OCI-LY3 (cell line): Measurements from ENCODE around the gene MAPKAPK3.

Experiments used
- H2AFZ ChIP-seq: fragments of 200-600, 300-600 bp; shearing (Covaris generic); 2 replicates; pipeline ENCODE4 v1.6.0; 2014; ENCODE audit warnings: antibody characterized with exemption, low read depth, low read length
- H3K27ac ChIP-seq: fragments of 200-600, 300-600 bp; sonication (generic); 2 replicates; pipeline ENCODE4 v1.5.1; 2014; ENCODE audit warnings: mild to moderate bottlenecking, low read length, moderate library complexity, mixed read lengths
- H3K27me3 ChIP-seq: fragments of 200-600, 300-600 bp; sonication (generic); 2 replicates; pipeline ENCODE4 v1.6.1; 2014; ENCODE audit warnings: low read depth, low read length, mixed read lengths
- H3K36me3 ChIP-seq: fragments of 200-600, 300-600 bp; sonication (generic); replicated peaks from 2 replicates; pipeline ENCODE3; 2014; ENCODE audit warnings: low read depth, low read length, mixed read lengths
- H3K4me1 ChIP-seq: fragments of 300-600, 200-600 bp; sonication (generic); 2 replicates; pipeline ENCODE4 v1.6.1; 2014; ENCODE audit warnings: low read length, mixed read lengths
- H3K4me2 ChIP-seq: fragments of 200-600, 300-600 bp; sonication (generic); 2 replicates; pipeline ENCODE4 v1.6.1; 2014; ENCODE audit warnings: low read length, mixed read lengths
- H3K4me3 ChIP-seq: fragments of 300-600, 200-600 bp; sonication (generic); 2 replicates; pipeline ENCODE4 v1.5.1; 2014; ENCODE audit warnings: antibody characterized with exemption, mild to moderate bottlenecking, low read length, moderate library complexity
- H3K79me2 ChIP-seq: fragments of 300-600, 200-600 bp; shearing (Covaris generic); 2 replicates; pipeline ENCODE4 v1.6.1; 2014; ENCODE audit warnings: mild to moderate bottlenecking, low read length, mixed read lengths
- H3K9ac ChIP-seq: fragments of 300-600, 200-600 bp; shearing (Covaris generic); 2 replicates; pipeline ENCODE4 v1.6.0; 2014; ENCODE audit warnings: mild to moderate bottlenecking, low read length, moderate library complexity
- H3K9me3 ChIP-seq: fragments of 200-600, 300-600 bp; shearing (Covaris generic); 2 replicates; pipeline ENCODE4 v1.6.1; 2014; ENCODE audit warnings: low read length, mixed read lengths; ENCODE audit not compliant: insufficient read depth
- H4K20me1 ChIP-seq: fragments of 200-600, 300-600 bp; sonication (generic); 2 replicates; pipeline ENCODE4 v1.6.1; 2016; ENCODE audit warnings: low read length, mixed read lengths; ENCODE audit not compliant: insufficient read depth
- CTCF ChIP-seq: fragments of 200-600, 300-600 bp; sonication (generic); IDR thresholded peaks from 2 replicates; pipeline ENCODE4 v1.5.1; 2014; ENCODE audit warnings: antibody characterized with exemption, low read length, low read depth
- EZH2phosphoT487 ChIP-seq: fragments of 200-600 bp; shearing (Covaris generic); IDR thresholded peaks from 2 replicates; pipeline ENCODE4 v1.6.1; 2018; ENCODE audit warnings: antibody characterized with exemption, mixed run types, low read depth

Gene MAPKAPK3

GRCh38 chr3:50649451-50649931 lies 32.5 kb downstream of the MAPKAPK3 start:
- no peak overlapping the region for H3K4me3 ChIP-seq
- H3K9ac ChIP-seq = no peak overlapping the region
- H2AFZ ChIP-seq = no peak overlapping the region
- H3K36me3 ChIP-seq = peaks cover 23% of the 10 kb centered on the region
- TF ChIP-seq EZH2phosphoT487 (no peak), CTCF (no peak)
- H3K79me2 ChIP-seq = no peaks in the 10 kb centered on the region
- no peak overlapping the region for H3K27ac ChIP-seq
- no peaks in the 10 kb centered on the region for H3K27me3 ChIP-seq
- H3K4me1 ChIP-seq = no peaks in the 10 kb centered on the region
- 0 out of 2 replicates have a peak, but pooled peaks cover 3% of the 10 kb centered on the region for H4K20me1 ChIP-seq
- no peaks in the 10 kb centered on the region for H3K9me3 ChIP-seq
- no peak overlapping the region for H3K4me2 ChIP-seq

- H3K9ac ChIP-seq = no peak overlapping the region
- peaks cover 20% of the 10 kb centered on the region for H3K36me3 ChIP-seq
- no peaks in the 10 kb centered on the region for H3K79me2 ChIP-seq
- no peak overlapping the region for H3K4me2 ChIP-seq
- H3K27ac ChIP-seq = no peak overlapping the region
- no peak overlapping the region for H3K4me3 ChIP-seq
- no peaks in the 10 kb centered on the region for H3K9me3 ChIP-seq
- TF ChIP-seq CTCF (no peak), EZH2phosphoT487 (no peak)
- H3K4me1 ChIP-seq = no peaks in the 10 kb centered on the region
- no peak overlapping the region for H2AFZ ChIP-seq
- no peaks in the 10 kb centered on the region for H3K27me3 ChIP-seq
- H4K20me1 ChIP-seq = 0 out of 2 replicates have a peak, but pooled peaks cover 3% of the 10 kb centered on the region
Observed at GRCh38 chr3:50650018-50650417, 33.1 kb downstream of the MAPKAPK3 start.

- H3K9ac ChIP-seq = no peak overlapping the region
- no peaks in the 10 kb centered on the region for H3K27me3 ChIP-seq
- H3K27ac ChIP-seq = no peak overlapping the region
- H3K79me2 ChIP-seq = no peaks in the 10 kb centered on the region
- H3K9me3 ChIP-seq = no peaks in the 10 kb centered on the region
- H3K4me3 ChIP-seq = no peak overlapping the region
- peaks cover 14% of the 10 kb centered on the region for H3K36me3 ChIP-seq
- no peak for TF ChIP-seq EZH2phosphoT487
- TF ChIP-seq CTCF = no peak
- H3K4me2 ChIP-seq = no peak overlapping the region
- no peaks in the 10 kb centered on the region for H3K4me1 ChIP-seq
- H4K20me1 ChIP-seq = 0 out of 2 replicates have a peak, but pooled peaks cover 3% of the 10 kb centered on the region
- H2AFZ ChIP-seq = no peak overlapping the region
Observed at GRCh38 chr3:50651445-50651844, 34.5 kb downstream of the MAPKAPK3 start.

GRCh38 chr3:50651920-50652529 lies 35.1 kb downstream of the MAPKAPK3 start:
- Histone ChIP-seq H3K27ac (no peak overlapping the region), H3K4me3 (no peak overlapping the region), H2AFZ (no peak overlapping the region), H3K9ac (no peak overlapping the region), H3K36me3 (peaks cover 13% of the 10 kb centered on the region), H3K4me1 (no peaks in the 10 kb centered on the region), H4K20me1 (0 out of 2 replicates have a peak, but pooled peaks cover 3% of the 10 kb centered on the region), H3K27me3 (no peaks in the 10 kb centered on the region), H3K9me3 (no peaks in the 10 kb centered on the region), H3K4me2 (no peak overlapping the region), H3K79me2 (no peaks in the 10 kb centered on the region)
- TF ChIP-seq EZH2phosphoT487 (no peak), CTCF (no peak)
